Measurements from ENCODE around the gene VSTM2B. TPM values are rescaled to one million over a fixed set of nuclear protein-coding genes. Genes with fewer than 3 reads are reported as not detected.

The VSTM2B gene
- total RNA-seq, 1 donor from 2014 or later, result not detected

- no peak overlapping the region for H3K4me3 ChIP-seq
- H3K27ac Mint-ChIP-seq, result no peak overlapping the region
- no peak overlapping the region for H2AFZ ChIP-seq (replicated peaks)
- H3K27me3 ChIP-seq, result peaks cover 11% of the 10 kb centered on the region
- no peaks in the 10 kb centered on the region for H3K36me3 Mint-ChIP-seq
- H3K4me1 ChIP-seq, result peaks cover 11% of the 10 kb centered on the region
- H3K9ac ChIP-seq, result no peak overlapping the region
- no peaks in the 10 kb centered on the region for H3K9me3 ChIP-seq (ENCODE audit: low read depth)
- peaks cover 9% of the 10 kb centered on the region for H3F3A ChIP-seq (ENCODE audit: low read depth)
- H3K4me2 ChIP-seq, result no peak overlapping the region
- H3K9me3 Mint-ChIP-seq, result no peaks in the 10 kb centered on the region
- no peaks in the 10 kb centered on the region for H3K79me2 ChIP-seq (ENCODE audit: low read depth)
- no peak overlapping the region for H3K4me3 Mint-ChIP-seq
- TF ChIP-seq EZH2 (IDR thresholded peaks at IDR 0.05), result no peak
- peaks cover 5% of the 10 kb centered on the region for H4K20me1 ChIP-seq (ENCODE audit: low read depth)
- H3K27me3 Mint-ChIP-seq (ENCODE audit: insufficient read depth, low read depth), result peaks cover 22% of the 10 kb centered on the region
- DNase-seq (ENCODE audit: low spot score), result no peak
- no peaks in the 10 kb centered on the region for H3K36me3 ChIP-seq
- no peak overlapping the region for H3K27ac ChIP-seq
- H3K4me1 Mint-ChIP-seq, result no peaks in the 10 kb centered on the region
Observed at GRCh38 chr19:29507081-29507860, 18.5 kb upstream of the VSTM2B start.

- Mint-ChIP-seq H3K9me3 (no peaks in the 10 kb centered on the region), H3K4me1 (no peaks in the 10 kb centered on the region), H3K36me3 (no peaks in the 10 kb centered on the region), H3K27me3 (ENCODE audit: insufficient read depth, low read depth) (peaks cover 25% of the 10 kb centered on the region), H3K27ac (no peak overlapping the region), H3K4me3 (no peak overlapping the region)
- Histone ChIP-seq H3K27ac (no peak overlapping the region), H3K4me1 (peaks cover 11% of the 10 kb centered on the region), H3K27me3 (peaks cover 20% of the 10 kb centered on the region), H3K36me3 (no peaks in the 10 kb centered on the region), H2AFZ (replicated peaks) (no peak overlapping the region), H3K4me2 (no peak overlapping the region), H3K9ac (no peak overlapping the region), H3F3A (ENCODE audit: low read depth) (peaks cover 9% of the 10 kb centered on the region), H3K79me2 (ENCODE audit: low read depth) (no peaks in the 10 kb centered on the region), H3K9me3 (ENCODE audit: low read depth) (no peaks in the 10 kb centered on the region), H3K4me3 (no peak overlapping the region), H4K20me1 (ENCODE audit: low read depth) (peaks cover 5% of the 10 kb centered on the region)
- no peak for TF ChIP-seq EZH2phosphoT487 (IDR thresholded peaks at IDR 0.05)
- TF ChIP-seq EZH2 (IDR thresholded peaks at IDR 0.05), result no peak
- TF ChIP-seq CTCF (IDR thresholded peaks at IDR 0.05), result no peak
- no peak for DNase-seq (ENCODE audit: low spot score)
Observed at GRCh38 chr19:29508181-29508580, 17.6 kb upstream of the VSTM2B start.

- Mint-ChIP-seq H3K27me3 (ENCODE audit: insufficient read depth, low read depth) (peaks cover 23% of the 10 kb centered on the region), H3K4me1 (no peaks in the 10 kb centered on the region)
- no peak for DNase-seq (ENCODE audit: low spot score)
Observed at GRCh38 chr19:29509456-29509855, 16.3 kb upstream of the VSTM2B start.

More at GRCh38 chr19:29509456-29509855, 16.3 kb upstream of the VSTM2B start:
- peaks cover 9% of the 10 kb centered on the region for H3F3A ChIP-seq (ENCODE audit: low read depth)
- no peak overlapping the region for H3K9ac ChIP-seq
- no peak overlapping the region for H3K4me2 ChIP-seq
- H3K27me3 ChIP-seq, result peaks cover 30% of the 10 kb centered on the region
- no peaks in the 10 kb centered on the region for H3K36me3 ChIP-seq
- no peak overlapping the region for H2AFZ ChIP-seq (replicated peaks)
- H3K4me3 ChIP-seq, result no peak overlapping the region
- no peaks in the 10 kb centered on the region for H3K36me3 Mint-ChIP-seq
- TF ChIP-seq EZH2 (IDR thresholded peaks at IDR 0.05) (no peak), CTCF (IDR thresholded peaks at IDR 0.05) (no peak)
- no peak overlapping the region for H3K27ac Mint-ChIP-seq
- no peak overlapping the region for H3K4me3 Mint-ChIP-seq
- peaks cover 11% of the 10 kb centered on the region for H3K4me1 ChIP-seq
- H4K20me1 ChIP-seq (ENCODE audit: low read depth), result peaks cover 5% of the 10 kb centered on the region
- H3K9me3 ChIP-seq (ENCODE audit: low read depth), result no peaks in the 10 kb centered on the region
- no peak overlapping the region for H3K27ac ChIP-seq
- no peaks in the 10 kb centered on the region for H3K9me3 Mint-ChIP-seq
- no peaks in the 10 kb centered on the region for H3K79me2 ChIP-seq (ENCODE audit: low read depth)
